Right lobe of liver (tissue), 4 donors: ENCODE measurements around the gene EHD1.

Source experiments
- POLR2A ChIP-seq: fragments of 450-650 bp; IDR thresholded peaks from one replicate; pipeline ENCODE4 v1.6.1; 2017; ENCODE audit warnings: antibody characterized with exemption, mild to moderate bottlenecking
- TF ChIP-seq, protein P1 (sequence below), 4 donors: fragments of 200-600 bp in 3 of 4; fragments of 450-650 bp in 1 of 4; IDR thresholded peaks; one replicate each; pipeline versions ENCODE4 v1.5.1 to v1.8.0; 2016 to 2022; ENCODE audit warnings: antibody characterized with exemption in 4 of 4, mild to moderate bottlenecking in 2 of 4
- donor health status: DM: no; HTN: no; CAD: no.
- donor health status: DM: no; HTN: no; CAD: no.
- donor health status: DM: no; HTN: yes; CAD: no.

DNA sequence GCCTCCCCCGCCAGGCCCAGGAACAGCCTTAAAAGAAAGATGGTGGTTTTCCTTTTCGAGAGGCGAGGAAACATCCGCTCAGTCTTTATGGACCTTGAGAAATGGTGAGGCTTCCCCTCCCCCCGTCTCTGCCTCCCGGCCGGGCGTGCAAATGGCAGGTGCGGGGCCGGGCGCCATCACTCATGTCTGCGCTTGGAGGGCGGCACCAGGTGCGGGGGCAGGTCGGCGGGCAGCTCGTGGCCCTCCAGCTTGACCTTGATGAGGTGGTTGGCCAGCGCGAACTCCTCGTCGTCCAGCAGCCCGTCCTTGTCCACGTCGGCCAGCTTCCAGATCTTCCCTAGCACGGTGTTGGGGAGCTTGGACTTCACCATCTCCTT lies 24.3 kb downstream of the EHD1 start:
- TF ChIP-seq, protein P1, sequence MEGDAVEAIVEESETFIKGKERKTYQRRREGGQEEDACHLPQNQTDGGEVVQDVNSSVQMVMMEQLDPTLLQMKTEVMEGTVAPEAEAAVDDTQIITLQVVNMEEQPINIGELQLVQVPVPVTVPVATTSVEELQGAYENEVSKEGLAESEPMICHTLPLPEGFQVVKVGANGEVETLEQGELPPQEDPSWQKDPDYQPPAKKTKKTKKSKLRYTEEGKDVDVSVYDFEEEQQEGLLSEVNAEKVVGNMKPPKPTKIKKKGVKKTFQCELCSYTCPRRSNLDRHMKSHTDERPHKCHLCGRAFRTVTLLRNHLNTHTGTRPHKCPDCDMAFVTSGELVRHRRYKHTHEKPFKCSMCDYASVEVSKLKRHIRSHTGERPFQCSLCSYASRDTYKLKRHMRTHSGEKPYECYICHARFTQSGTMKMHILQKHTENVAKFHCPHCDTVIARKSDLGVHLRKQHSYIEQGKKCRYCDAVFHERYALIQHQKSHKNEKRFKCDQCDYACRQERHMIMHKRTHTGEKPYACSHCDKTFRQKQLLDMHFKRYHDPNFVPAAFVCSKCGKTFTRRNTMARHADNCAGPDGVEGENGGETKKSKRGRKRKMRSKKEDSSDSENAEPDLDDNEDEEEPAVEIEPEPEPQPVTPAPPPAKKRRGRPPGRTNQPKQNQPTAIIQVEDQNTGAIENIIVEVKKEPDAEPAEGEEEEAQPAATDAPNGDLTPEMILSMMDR (IDR thresholded peaks at IDR 0.05) = no peak
- TF ChIP-seq POLR2A = no peak
